A549 treated with RU486 at 1 μM for 4 hours (cell line): ENCODE results near the gene GNAT1. TPM values are rescaled to one million over a fixed set of nuclear protein-coding genes. Genes with fewer than 3 reads are reported as not detected.

Experiments used
- total RNA-seq: library from RNA; stranded (reverse); fragments of 200-300 nt; extraction: Qiagen RNA extraction; gene quantifications from 5 replicates; pipeline ENCODE4 v1.2.3, GENCODE V29; 2022; ENCODE audit warnings: low read depth

The GNAT1 gene
- total RNA-seq: not detected in 5 replicates

GRCh38 chr3:50190936-50191660 lies at the start of gene GNAT1:
TSS of gene GNAT1 (plus strand) at chr3:50191610. CDS start at chr3:50191726, 116 bp downstream.

GRCh38 chr3:50154840-50155490 lies 36.4 kb upstream of the GNAT1 start, which contains the start of gene SEMA3F:
TSS of gene SEMA3F (plus strand) at chr3:50155324. CDS start at chr3:50159623, 4,299 bp downstream.

DNA sequence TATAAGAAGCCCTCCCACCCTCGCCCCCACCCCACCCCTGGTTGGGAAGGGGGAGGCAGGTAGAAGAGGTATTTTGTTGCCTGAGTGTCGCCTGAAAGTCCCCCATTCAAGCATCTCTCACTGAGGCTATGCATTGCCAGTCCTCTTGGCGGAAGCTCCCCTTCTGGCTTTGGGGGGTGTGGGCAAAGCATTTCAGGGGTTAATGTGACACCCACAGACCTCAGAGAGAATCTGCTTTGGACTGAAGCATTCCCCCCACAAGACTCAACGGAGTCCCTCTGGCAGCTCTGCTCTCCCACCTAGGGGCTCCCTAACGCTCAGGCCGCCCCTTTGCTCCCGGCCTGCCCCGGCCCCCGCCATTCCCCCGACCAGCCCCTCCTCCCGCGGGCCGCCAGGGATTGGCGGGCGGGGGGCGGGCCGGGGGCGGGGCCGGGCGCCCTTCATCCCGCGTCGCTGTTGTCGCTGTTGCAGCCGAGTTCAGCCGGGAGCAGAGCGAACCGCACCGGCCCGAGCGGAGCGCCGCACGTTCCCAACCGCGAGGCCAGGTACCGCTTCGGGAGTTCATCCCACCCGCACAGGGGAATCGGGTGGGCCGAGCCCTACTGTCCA lies 13.5 kb downstream of the GNAT1 start, which contains the start of gene SLC38A3:
Gene SLC38A3 (plus strand): TSS at position 468 of the 609 bp plus-strand sequence. CDS start 8,929 bp downstream, outside the sequence.

GRCh38 chr3:50235716-50236483 lies 44.5 kb downstream of the GNAT1 start, which contains the start of gene GNAI2:
TSS of gene GNAI2 (plus strand) at chr3:50236204. CDS start at chr3:50236336, 132 bp downstream.

Other genes with a start within 250 kb of the GNAT1 start
- 29.4 to 36.2 TPM (median 32.1 TPM) in 5 replicates for gene RBM5, start 102.7 kb upstream of the GNAT1 start, total RNA-seq
- gene SEMA3F, start 36.3 kb upstream of the GNAT1 start, total RNA-seq: 6.6 to 12.1 TPM (median 10.9 TPM) in 5 replicates
- 0.05 to 0.32 TPM (median 0.10 TPM) in 3 of 5 replicates, not detected in the others for gene SLC38A3, start 13.7 kb downstream of the GNAT1 start, total RNA-seq
- gene GNAI2, start 44.6 kb downstream of the GNAT1 start, total RNA-seq: 31.9 to 44.2 TPM (median 43.1 TPM) in 5 replicates
- gene SEMA3B, start 77.5 kb downstream of the GNAT1 start, total RNA-seq: 5.2 to 10.2 TPM (median 6.5 TPM) in 5 replicates
- 0.13 TPM in 1 of 5 replicates, not detected in the others for gene LSMEM2, start 87.5 kb downstream of the GNAT1 start, total RNA-seq
- 73.1 to 92.6 TPM (median 90.1 TPM) in 5 replicates for gene IFRD2, start 100.8 kb downstream of the GNAT1 start, total RNA-seq
- 5.4 to 9.6 TPM (median 7.6 TPM) in 5 replicates for gene HYAL3, start 107.8 kb downstream of the GNAT1 start, total RNA-seq
- 3.4 to 6.7 TPM (median 5.9 TPM) in 5 replicates for gene NAA80, start 107.8 kb downstream of the GNAT1 start, total RNA-seq
- 0.27 to 0.50 TPM (median 0.45 TPM) in 5 replicates for gene HYAL1, start 112.0 kb downstream of the GNAT1 start, total RNA-seq
- gene HYAL2, start 131.1 kb downstream of the GNAT1 start, total RNA-seq: 18.0 to 26.2 TPM (median 24.2 TPM) in 5 replicates
- 23.2 to 42.9 TPM (median 38.6 TPM) in 5 replicates for gene TUSC2, start 136.6 kb downstream of the GNAT1 start, total RNA-seq
- gene RASSF1, start 149.2 kb downstream of the GNAT1 start, total RNA-seq: 15.6 to 21.0 TPM (median 20.4 TPM) in 5 replicates
- 0.87 to 1.4 TPM (median 1.1 TPM) in 5 replicates for gene ZMYND10, start 154.1 kb downstream of the GNAT1 start, total RNA-seq
- gene NPRL2, start 159.2 kb downstream of the GNAT1 start, total RNA-seq: 10.9 to 13.8 TPM (median 11.9 TPM) in 5 replicates
- gene CYB561D2, start 159.3 kb downstream of the GNAT1 start, total RNA-seq: 14.3 to 23.8 TPM (median 20.5 TPM) in 5 replicates
- gene TMEM115, start 167.9 kb downstream of the GNAT1 start, total RNA-seq: 34.2 to 49.4 TPM (median 44.2 TPM) in 5 replicates